Ovary (tissue), 9 donors: ENCODE results near the gene ABHD17C. TPM values are rescaled to one million over a fixed set of nuclear protein-coding genes. Genes with fewer than 3 reads are reported as not detected.

ENCODE experiments used
- DNase-seq, 5 donors: peaks; one replicate each; pipeline ENCODE4 v3.0.0-alpha.2; 2019 to 2020
- H3K27ac ChIP-seq, 2 donors: fragments of 200-600 bp; one replicate each; pipeline versions ENCODE4 v1.5.1 to v1.8.0; 2019 to 2022
- H3K27me3 ChIP-seq: fragments of 200-600 bp; one replicate; pipeline ENCODE4 v1.8.0; 2022
- H3K36me3 ChIP-seq: fragments of 200-600 bp; sonication (generic); one replicate; pipeline ENCODE4 v1.5.1; 2019
- H3K4me1 ChIP-seq: one replicate; pipeline ENCODE4 v1.8.1; 2013; ENCODE audit warnings: mild to moderate bottlenecking, moderate library complexity; ENCODE audit not compliant: insufficient read depth
- H3K4me3 ChIP-seq: fragments of 200-600 bp; sonication (generic); one replicate; pipeline ENCODE4 v1.5.1; 2017
- H3K9me3 ChIP-seq, 2 donors: fragments of 200-600 bp in 1 of 2; sonication (generic) in 1 of 2; one replicate each; pipeline versions ENCODE4 v1.5.1 to v1.8.1; 2013 to 2019; ENCODE audit warnings: mild to moderate bottlenecking in 1 of 2, moderate library complexity in 1 of 2
- EP300 ChIP-seq: sonication (generic); formaldehyde crosslinking; IDR thresholded peaks from one replicate; pipeline ENCODE4 v1.6.1; 2017; ENCODE audit warnings: antibody characterized with exemption
- POLR2A ChIP-seq: fragments of 450-650 bp; IDR thresholded peaks from one replicate; pipeline ENCODE4 v1.6.1; 2017; ENCODE audit warnings: antibody characterized with exemption, mild to moderate bottlenecking, moderate library complexity
- WGBS, 3 donors: extraction: QIAGEN DNeasy Blood & Tissue Kit in 1 of 3; methylation state at CpG; one replicate each; pipeline versions ENCODE4 v1.1.5 to v1.1.7; 2013 to 2017; 5-methylcytosine and 5-hydroxymethylcytosine counted together
- intact Hi-C, 4 donors: fragments of 100-400 bp; cut with DNase I; formaldehyde crosslinking; loops; one replicate each; pipeline versions ENCODE4 v1.11.0 to v1.15.1; 2022 to 2023
- polyA plus RNA-seq, 2 donors: library from polyadenylated mRNA; stranded (reverse); fragments of 200-250 nt in 1 of 2; fragments of 350-450 nt in 1 of 2; fragmentation: Illumina TruSeq in 1 of 2; extraction: RNeasy Lipid Tissue Mini Kit (QIAGEN cat#74804) in 1 of 2; gene quantifications; one replicate each; pipeline ENCODE4 v1.2.3, GENCODE V29; 2013 to 2014
- total RNA-seq, 7 donors: library from RNA; depleted of rRNA in 2 of 7; stranded (reverse); fragments of >200 nt in 2 of 7; fragmentation: NEBNext Ultra II Directional in 3 of 7; extraction: Animal tissue kit (Norgen Biotek cat#: 25700) in 3 of 7; gene quantifications; one replicate each; pipeline versions ENCODE4 v1.1.0 to v1.2.4, GENCODE V29; 2016 to 2023
- TF ChIP-seq, protein P1 (sequence below), 3 donors: fragments of 450-650 bp in 2 of 3; fragments of 200-600 bp in 1 of 3; IDR thresholded peaks; one replicate each; pipeline versions ENCODE4 v1.5.1 to v1.8.0; 2016 to 2022; ENCODE audit warnings: antibody characterized with exemption in 3 of 3, mild to moderate bottlenecking in 1 of 3
- donor health status: DM: no; HTN: no; CAD: no; lungs with moderate emphysema.
- donor health status: DM: no; HTN: no; CAD: no.
- donor health status: Bipolar disorder and iron deficiency.
- donor health status: DM: yes; HTN: yes; CAD: no.
- donor health status: DM: no; HTN: no; CAD: no.
- donor health status: DM: yes; HTN: yes; CAD: no.

ABHD17C gene
- total and polyA plus RNA-seq, 9 donors, result 1.2 to 5.6 (median 3.6) TPM

DNA sequence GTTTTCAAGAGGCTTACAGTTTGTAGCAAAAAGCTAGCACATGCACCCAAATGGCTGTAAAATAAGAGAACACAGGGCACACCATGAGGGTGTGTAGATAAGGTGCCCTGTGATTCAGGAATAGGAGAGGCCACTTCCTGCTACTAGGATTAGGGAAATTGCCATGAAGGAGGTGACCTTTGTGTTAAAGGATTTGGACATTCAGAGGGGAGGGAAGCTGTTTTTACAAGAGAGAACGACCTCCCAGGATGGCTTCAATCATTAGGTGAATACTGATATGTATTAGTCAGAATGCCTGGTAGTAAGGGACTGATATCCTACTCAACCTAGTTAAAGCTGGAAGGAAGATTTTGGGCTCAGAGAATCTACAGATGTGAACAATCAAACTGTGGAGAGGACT, 35.7 kb upstream of the ABHD17C start:
- intact Hi-C loops, result no loop called here
- TF ChIP-seq, protein P1, sequence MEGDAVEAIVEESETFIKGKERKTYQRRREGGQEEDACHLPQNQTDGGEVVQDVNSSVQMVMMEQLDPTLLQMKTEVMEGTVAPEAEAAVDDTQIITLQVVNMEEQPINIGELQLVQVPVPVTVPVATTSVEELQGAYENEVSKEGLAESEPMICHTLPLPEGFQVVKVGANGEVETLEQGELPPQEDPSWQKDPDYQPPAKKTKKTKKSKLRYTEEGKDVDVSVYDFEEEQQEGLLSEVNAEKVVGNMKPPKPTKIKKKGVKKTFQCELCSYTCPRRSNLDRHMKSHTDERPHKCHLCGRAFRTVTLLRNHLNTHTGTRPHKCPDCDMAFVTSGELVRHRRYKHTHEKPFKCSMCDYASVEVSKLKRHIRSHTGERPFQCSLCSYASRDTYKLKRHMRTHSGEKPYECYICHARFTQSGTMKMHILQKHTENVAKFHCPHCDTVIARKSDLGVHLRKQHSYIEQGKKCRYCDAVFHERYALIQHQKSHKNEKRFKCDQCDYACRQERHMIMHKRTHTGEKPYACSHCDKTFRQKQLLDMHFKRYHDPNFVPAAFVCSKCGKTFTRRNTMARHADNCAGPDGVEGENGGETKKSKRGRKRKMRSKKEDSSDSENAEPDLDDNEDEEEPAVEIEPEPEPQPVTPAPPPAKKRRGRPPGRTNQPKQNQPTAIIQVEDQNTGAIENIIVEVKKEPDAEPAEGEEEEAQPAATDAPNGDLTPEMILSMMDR (IDR thresholded peaks at IDR 0.05), result no peak
- TF ChIP-seq POLR2A (no peak), EP300 (no peak)
- WGBS, 3 donors, result 8 to 16% (median 14%) methylated on average over 1 of the region's 1 CpG
- DNase-seq, result no peak
- no peak overlapping the region for H3K4me3 ChIP-seq
- H3K4me1 ChIP-seq, result no peaks in the 10 kb centered on the region
- no peaks in the 10 kb centered on the region for H3K27me3 ChIP-seq
- no peak overlapping the region for H3K27ac ChIP-seq
- H3K36me3 ChIP-seq, result no peaks in the 10 kb centered on the region
- no peaks in the 10 kb centered on the region for H3K9me3 ChIP-seq

DNA sequence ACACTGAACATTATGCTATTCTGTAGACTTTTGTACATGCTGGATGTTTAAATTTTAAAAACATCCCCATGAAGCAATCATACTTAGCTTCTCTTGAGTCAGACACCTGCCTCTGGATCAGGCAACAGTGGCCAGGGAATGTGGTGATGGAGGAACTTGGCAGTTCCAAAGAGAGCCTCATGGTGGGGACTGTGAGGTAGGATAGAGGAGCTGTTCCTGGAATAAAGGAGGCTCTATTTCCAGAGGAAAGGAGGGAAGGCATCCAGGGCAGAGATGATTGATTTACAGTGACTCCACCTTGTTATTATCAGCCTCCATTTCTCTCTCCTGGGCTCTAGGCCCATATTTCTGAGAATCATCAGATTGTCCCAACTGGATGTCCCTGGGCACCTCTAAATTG, 35.0 kb upstream of the ABHD17C start:
- H3K27ac ChIP-seq, result no peak overlapping the region
- no peaks in the 10 kb centered on the region for H3K27me3 ChIP-seq
- H3K4me3 ChIP-seq, result no peak overlapping the region
- no peak for DNase-seq
- intact Hi-C loops, result no loop called here
- no peaks in the 10 kb centered on the region for H3K36me3 ChIP-seq
- no peaks in the 10 kb centered on the region for H3K4me1 ChIP-seq
- TF ChIP-seq EP300 (no peak), POLR2A (no peak)
- TF ChIP-seq, protein P1 (IDR thresholded peaks at IDR 0.05), result no peak
- no peaks in the 10 kb centered on the region for H3K9me3 ChIP-seq

DNA sequence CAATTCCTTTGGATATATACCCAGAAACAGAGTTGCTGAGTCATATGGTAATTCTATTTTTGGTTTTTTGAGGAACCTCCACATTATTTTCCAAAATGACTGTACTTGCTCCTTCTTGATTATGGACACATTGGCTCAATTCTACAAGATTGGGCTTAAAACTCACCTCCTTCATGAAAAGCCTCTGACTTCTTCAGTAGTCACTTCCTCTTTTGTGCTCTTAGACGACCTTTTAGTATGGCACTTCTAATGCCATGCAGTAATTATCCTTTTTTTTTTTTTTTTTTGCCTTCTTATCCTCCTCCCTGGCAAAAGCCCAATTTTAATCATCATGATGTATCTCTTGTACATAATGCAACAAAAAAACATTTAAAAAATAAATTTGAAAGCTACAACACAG, 33.0 kb upstream of the ABHD17C start:
- Histone ChIP-seq H3K4me1 (no peaks in the 10 kb centered on the region), H3K27me3 (no peaks in the 10 kb centered on the region), H3K27ac (no peak overlapping the region), H3K9me3 (no peaks in the 10 kb centered on the region), H3K4me3 (no peak overlapping the region), H3K36me3 (no peaks in the 10 kb centered on the region)
- 66 to 67% (median 67%) methylated on average over 1 of the region's 1 CpG for WGBS, 3 donors
- TF ChIP-seq EP300 (no peak), POLR2A (no peak)
- TF ChIP-seq, protein P1 (IDR thresholded peaks at IDR 0.05), result no peak
- no peak for DNase-seq
- intact Hi-C loops, result no loop called here

DNA sequence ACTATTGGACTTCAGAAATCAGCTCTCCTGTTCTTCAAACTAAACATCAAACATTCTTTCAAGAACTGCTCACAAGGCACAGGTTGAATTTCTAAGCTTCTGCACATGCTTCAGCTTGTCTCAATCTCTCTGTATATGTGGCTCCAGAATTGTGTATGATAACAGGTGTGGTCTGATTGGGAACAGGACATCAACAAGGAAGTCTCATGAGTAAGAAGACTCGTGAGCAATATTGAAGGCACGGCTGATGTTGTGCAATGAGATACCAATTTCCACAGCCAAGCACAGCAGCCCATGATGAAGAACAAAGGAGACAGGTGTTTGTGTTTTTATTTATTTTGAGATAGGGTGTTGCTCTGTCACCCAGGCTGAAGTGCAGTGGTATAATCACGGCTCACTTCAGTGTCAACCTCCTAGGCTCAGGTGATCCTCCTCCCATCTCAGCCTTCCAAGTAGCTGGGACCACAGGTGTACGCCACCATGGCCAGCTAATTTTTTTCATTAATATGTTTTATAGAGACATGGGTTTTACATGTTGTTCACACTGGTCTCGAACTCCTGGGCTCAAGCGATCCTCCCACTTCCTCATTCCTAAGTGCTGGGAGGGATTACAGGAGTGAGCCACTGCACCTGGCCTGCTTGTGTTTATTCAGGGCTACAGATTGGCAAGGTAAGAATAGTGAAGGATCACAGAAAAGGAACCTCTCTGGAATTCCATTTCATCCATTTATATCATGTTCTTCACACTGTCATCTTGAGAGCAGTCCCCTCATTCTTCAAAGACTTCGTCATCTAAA, 32.2 kb upstream of the ABHD17C start:
- no peak for TF ChIP-seq POLR2A
- TF ChIP-seq EP300, result no peak
- TF ChIP-seq, protein P1 (IDR thresholded peaks at IDR 0.05), result no peak
- H3K9me3 ChIP-seq, result no peaks in the 10 kb centered on the region
- H3K36me3 ChIP-seq, result no peaks in the 10 kb centered on the region
- WGBS, 3 donors, result 75 to 77% (median 77%) methylated on average over 7 of the region's 7 CpGs
- no peak overlapping the region for H3K27ac ChIP-seq
- intact Hi-C loops, result no loop called here
- no peak for DNase-seq
- no peaks in the 10 kb centered on the region for H3K27me3 ChIP-seq
- H3K4me3 ChIP-seq, result no peak overlapping the region
- no peaks in the 10 kb centered on the region for H3K4me1 ChIP-seq
